GM12878 (cell line): ENCODE results near the gene UQCRH. TPM values are rescaled to one million over a fixed set of nuclear protein-coding genes. Genes with fewer than 3 reads are reported as not detected.
"Not testable (repeated sequence)": the region's sequence is repeated elsewhere in the genome, so short reads cannot be mapped to it uniquely, and the experiment has no call there.

Source experiments
- ATAC-seq: fragments of 200-7000 bp; cut with Tn5 transposase; 3 replicates; pipeline ENCODE4 v1.9.1; 2020; ENCODE audit warnings: mild to moderate bottlenecking, moderate library complexity
- BruUV-seq: library from RNA; stranded (reverse); fragments of 400-500 nt; replicated peaks from 2 replicates; lab custom pipeline; 2021; lab: Mats Ljungman, UMichigan
- CTCF ChIA-PET: fragments of 300-600 bp; sonication (Branson Sonifier 250); formaldehyde crosslinking; extraction: SDS; loops from one replicate; lab custom pipeline; 2021; ENCODE audit warnings: inconsistent platforms; lab: Yijun Ruan, JAX
- POLR2A ChIA-PET: fragments of 350-600 bp; formaldehyde crosslinking; extraction: SDS; loops from one replicate; lab custom pipeline; 2021; ENCODE audit warnings: inconsistent platforms; lab: Charles Lee
- RAD21 ChIA-PET: fragments of 300-600 bp; sonication (Branson Sonifier 250); formaldehyde crosslinking; loops from one replicate; lab custom pipeline; 2023; ENCODE audit warnings: antibody characterized with exemption; ENCODE audit not compliant: unreplicated experiment; lab: Charles Lee
- SMC1A ChIA-PET: fragments of 300-600 bp; sonication (Branson Sonifier 250); formaldehyde crosslinking; loops from one replicate; lab custom pipeline; 2023; ENCODE audit not compliant: unreplicated experiment, uncharacterized antibody; lab: Charles Lee
- DNase-seq: peaks from one replicate; pipeline ENCODE4 v3.0.0-alpha.2; 2011; ENCODE audit warnings: low read depth, low spot score
- FAIRE-seq: peaks from 3 replicates; lab custom pipeline; 2011; peaks lifted over from hg19 to GRCh38; lab: Jason Lieb, UNC
- H2AFZ ChIP-seq: 2 replicates; pipeline ENCODE4 v1.6.0; 2011; ENCODE audit warnings: low read depth, low read length, control low read depth; ENCODE audit not compliant: control insufficient read depth
- H3K27ac ChIP-seq: 2 replicates; pipeline ENCODE4 v1.5.1; 2011; ENCODE audit warnings: control low read depth; ENCODE audit not compliant: control insufficient read depth, insufficient read depth
- H3K27me3 ChIP-seq, 2 experiments: replicated peaks in 1 of 2; 2 replicates each; pipeline versions ENCODE4 v1.6.0 to v1.6.1; 2011; ENCODE audit warnings: low read length in 1 of 2; ENCODE audit not compliant: control insufficient read depth in 2 of 2, insufficient read depth in 2 of 2
- H3K36me3 ChIP-seq, 2 experiments: 2 replicates each; pipeline ENCODE4 v1.5.1; 2011; ENCODE audit warnings: low read length in 1 of 2; ENCODE audit not compliant: control insufficient read depth in 2 of 2, insufficient read depth in 2 of 2
- H3K4me1 ChIP-seq: 2 replicates; pipeline ENCODE4 v1.6.1; 2011; ENCODE audit warnings: mild to moderate bottlenecking, low read length, moderate library complexity, mixed read lengths; ENCODE audit not compliant: control insufficient read depth, insufficient read depth
- H3K4me2 ChIP-seq: 2 replicates; pipeline ENCODE4 v1.6.0; 2011; ENCODE audit warnings: control low read depth; ENCODE audit not compliant: control insufficient read depth, insufficient read depth
- H3K4me3 ChIP-seq: fragments of 200-600 bp; sonication (generic); 2 replicates; pipeline ENCODE4 v1.5.1; 2016
- H3K79me2 ChIP-seq: 2 replicates; pipeline ENCODE4 v1.6.0; 2011; ENCODE audit warnings: low read length; ENCODE audit not compliant: control insufficient read depth, insufficient read depth
- H3K9ac ChIP-seq: 2 replicates; pipeline ENCODE4 v1.8.0; 2011; ENCODE audit warnings: low read length, control low read depth, mixed read lengths; ENCODE audit not compliant: control insufficient read depth, insufficient read depth
- H3K9me3 ChIP-seq: replicated peaks from 3 replicates; pipeline ENCODE4 v1.5.1; 2011; ENCODE audit warnings: mild to moderate bottlenecking, low read length; ENCODE audit not compliant: control insufficient read depth, insufficient read depth
- H4K20me1 ChIP-seq: 2 replicates; pipeline ENCODE4 v1.6.0; 2011; ENCODE audit not compliant: control insufficient read depth, insufficient read depth
- ZBTB40 ChIP-seq: fragments of 450-650 bp; IDR thresholded peaks from 2 replicates; pipeline ENCODE4 v1.6.1; 2016; ENCODE audit warnings: mild to moderate bottlenecking, moderate library complexity, borderline replicate concordance
- WGBS: methylation state at CpG from one replicate; pipeline ENCODE4 v1.1.6; 2016; ENCODE audit warnings: low lambda C conversion rate; ENCODE audit not compliant: insufficient replicate concordance, insufficient coverage; ENCODE audit errors: missing lambda C conversion rate; 5-methylcytosine and 5-hydroxymethylcytosine counted together
- in situ Hi-C: fragments of 300-500 bp; cut with MboI; formaldehyde crosslinking; loops from 9 replicates; pipeline ENCODE4 v1.14.3; 2018; ENCODE audit warnings: mixed read lengths
- intact Hi-C: fragments of 100-400 bp; cut with micrococcal nuclease; formaldehyde crosslinking; loops from one replicate; pipeline ENCODE4 v1.14.2; 2022; ENCODE audit not compliant: unreplicated experiment
- polyA plus RNA-seq, 11 experiments: library from polyadenylated mRNA; depleted of rRNA in 4 of 11; unstranded in 6 of 11; stranded (reverse) in 5 of 11; fragments of >200 nt; fragmentation: Nextera tagmentation in 4 of 11; fragmentation: Illumina TruSeq in 1 of 11; extraction: Ambion mirVana in 4 of 11; extraction: Trizol in 1 of 11; gene quantifications; 1 replicate in 1 of 11; 2 replicates in 10 of 11; pipeline versions ENCODE4 v1.2.1 to v1.2.3, GENCODE V29; 2011 to 2016; ENCODE audit warnings: inconsistent platforms in 2 of 11, missing spikeins in 2 of 11, low read depth in 1 of 11
- total RNA-seq, 4 experiments: library from RNA; depleted of rRNA in 3 of 4; stranded (reverse); fragments of >200 nt in 3 of 4; fragmentation: Illumina TruSeq in 1 of 4; extraction: Trizol in 1 of 4; gene quantifications; 2 replicates each; pipeline versions ENCODE4 v1.2.1 to v1.2.3, GENCODE V29; 2013 to 2021

Gene UQCRH
- total and polyA plus RNA-seq, 10 of the 15 experiments (the other 5 are each of a cell fraction or from before 2014, with no cell fraction given): 363 to 1,782 (median 597) TPM

- ATAC-seq, H3K27me3 ChIP-seq, H2AFZ ChIP-seq, H3K36me3 ChIP-seq, BruUV-seq, DNase-seq, FAIRE-seq, H4K20me1 ChIP-seq, in situ Hi-C loops, H3K9me3 ChIP-seq: not testable (repeated sequence)
- H3K4me2 ChIP-seq: 0 out of 2 replicates have a peak overlapping the region, but pooled peaks have one; percentile 9
- peak overlapping the region; percentile 98 for H3K27ac ChIP-seq
- peak overlapping the region; percentile 66 for H3K4me3 ChIP-seq
- peaks cover 67% of the 10 kb centered on the region for H3K79me2 ChIP-seq
- POLR2A ChIA-PET: interaction anchor here (1.1 to 6.2 kb wide), 3 partner anchors 11 to 26 kb away, joined by 3 to 55 read pairs (median 5); partner anchors contain the start of gene NSUN4
- WGBS: 3% methylated on average over 2 of the region's 2 CpGs
- peak; percentile 27; the same call in 1 of the 2 replicates for TF ChIP-seq ZBTB40
- RAD21 ChIA-PET: interaction anchor here (0.9 to 5.4 kb wide), 3 partner anchors 10 to 26 kb away, joined by 6 to 48 read pairs (median 46); partner anchors contain the start of genes LRRC41, NSUN4 and UQCRH
- CTCF ChIA-PET: interaction anchor here (1.8 to 6.2 kb wide), 3 partner anchors 11 to 86 kb away, joined by 7 to 267 read pairs (median 52); partner anchors contain the start of gene NSUN4
- SMC1A ChIA-PET: interaction anchor here (3.8 to 6.5 kb wide), 3 partner anchors 13 to 27 kb away, joined by 29 to 73 read pairs (median 46); partner anchors contain the start of genes LRRC41, NSUN4 and UQCRH
- H3K9ac ChIP-seq: peak overlapping the region; percentile 95
- intact Hi-C loops: loop anchor here (10.0 kb wide), 1 partner anchor 196 kb away; the partner anchor contains the start of gene PIK3R3
- H3K4me1 ChIP-seq: peaks cover 24% of the 10 kb centered on the region
Observed at GRCh38 chr1:46330381-46330780, 26.9 kb downstream of the UQCRH start.
